Thyroid gland (tissue), 4 donors: ENCODE data around the gene DNAH8. TPM values are rescaled to one million over a fixed set of nuclear protein-coding genes. Genes with fewer than 3 reads are reported as not detected.

ENCODE experiments used
- DNase-seq, 2 donors: peaks; one replicate each; pipeline ENCODE4 v3.0.0-alpha.2; 2019
- H3K27ac ChIP-seq, 3 donors: fragments of 200-600 bp; sonication (generic); 1 replicate in 2 of 3; 2 replicates in 1 of 3; pipeline ENCODE4 v1.5.1; 2016 to 2019; ENCODE audit warnings: mild to moderate bottlenecking in 1 of 3, moderate library complexity in 1 of 3
- H3K27me3 ChIP-seq: fragments of 200-600 bp; sonication (generic); one replicate; pipeline ENCODE4 v1.5.1; 2019
- H3K36me3 ChIP-seq, 2 donors: fragments of 200-600 bp; sonication (generic); one replicate each; pipeline ENCODE4 v1.5.1; 2016 to 2019
- H3K4me1 ChIP-seq, 2 donors: fragments of 200-600 bp; sonication (generic); one replicate each; pipeline ENCODE4 v1.5.1; 2017 to 2019
- H3K4me3 ChIP-seq, 3 donors: fragments of 200-600 bp; sonication (generic); replicated peaks in 1 of 3; 1 replicate in 2 of 3; 2 replicates in 1 of 3; pipeline ENCODE4 v1.5.1; 2016; ENCODE audit warnings: mild to moderate bottlenecking in 1 of 3
- H3K9me3 ChIP-seq: fragments of 200-600 bp; sonication (generic); one replicate; pipeline ENCODE4 v1.5.1; 2017
- CTCF ChIP-seq, 6 experiments: fragments of 200-600 bp in 3 of 6; fragments of 450-650 bp in 3 of 6; sonication (generic) in 3 of 6; IDR thresholded peaks; one replicate each; pipeline ENCODE4 v1.5.1; 2016 to 2019; ENCODE audit warnings: antibody characterized with exemption in 6 of 6, mild to moderate bottlenecking in 2 of 6, inconsistent platforms in 1 of 6, moderate library complexity in 1 of 6
- POLR2A ChIP-seq, 2 donors: fragments of 450-650 bp; IDR thresholded peaks; one replicate each; pipeline ENCODE4 v1.6.1; 2017; ENCODE audit warnings: antibody characterized with exemption in 2 of 2, mild to moderate bottlenecking in 2 of 2, moderate library complexity in 1 of 2
- WGBS, 2 donors: methylation state at CpG; one replicate each; pipeline ENCODE4 v1.1.5; 2017; 5-methylcytosine and 5-hydroxymethylcytosine counted together
- intact Hi-C: fragments of 100-400 bp; cut with DNase I; formaldehyde crosslinking; loops from one replicate; pipeline ENCODE4 v1.15.1; 2023
- total RNA-seq, 4 donors: library from RNA; depleted of rRNA; stranded (reverse); fragments of >200 nt; gene quantifications; one replicate each; pipeline ENCODE4 v1.2.3, GENCODE V29; 2016

Gene DNAH8
- total RNA-seq, 4 donors from 2014 or later: 0.04 to 4.8 (median 0.12) TPM

DNA sequence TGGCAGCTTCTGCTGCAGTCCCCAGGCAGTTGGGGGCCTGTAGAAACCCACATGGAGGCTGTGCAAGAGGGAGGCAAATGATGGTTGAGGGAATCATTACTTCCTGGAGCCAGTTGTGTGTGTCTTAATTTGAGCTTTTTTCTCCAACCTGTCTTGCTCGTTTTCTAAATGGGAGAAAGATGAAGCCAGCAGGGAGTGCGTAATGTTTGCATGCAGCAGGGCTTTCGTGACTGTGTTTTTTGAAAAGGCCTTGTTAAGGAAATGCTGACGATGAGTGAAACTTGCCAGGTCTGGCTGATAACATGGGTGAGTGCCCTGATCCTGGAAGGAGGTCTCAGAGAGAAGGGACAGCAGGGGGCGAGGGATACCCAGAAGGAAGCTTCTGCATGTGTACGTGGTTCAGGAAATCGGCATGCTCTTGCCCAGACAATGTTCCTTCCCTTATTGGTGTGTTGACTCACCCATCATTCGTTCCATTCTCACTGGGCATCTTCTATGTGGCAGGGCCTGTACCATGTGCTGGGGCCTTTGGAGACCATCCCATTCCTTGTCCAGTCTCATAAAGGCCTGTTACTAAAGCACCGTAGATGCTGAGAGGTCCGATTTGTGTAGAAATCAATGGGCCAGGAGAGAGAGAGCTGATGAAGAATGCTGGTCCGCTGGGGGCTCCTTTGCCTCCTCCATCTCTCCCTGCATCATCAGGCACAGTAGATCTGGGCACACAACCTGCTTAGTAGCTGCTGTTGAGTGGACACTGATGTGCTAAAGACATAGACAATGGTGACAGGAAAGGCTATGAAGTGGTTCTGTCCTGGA, 360.9 kb downstream of the DNAH8 start:
- Histone ChIP-seq H3K27me3 (no peaks in the 10 kb centered on the region), H3K4me3 (no peak overlapping the region), H3K9me3 (no peaks in the 10 kb centered on the region), H3K36me3 (no peaks in the 10 kb centered on the region), H3K27ac (no peak overlapping the region), H3K4me1 (no peaks in the 10 kb centered on the region)
- TF ChIP-seq CTCF (IDR thresholded peaks at IDR 0.05) (no peak), POLR2A (IDR thresholded peaks at IDR 0.05) (no peak)
- DNase-seq: no peak
- intact Hi-C loops: no loop called here
- WGBS, 2 donors: 88 to 90% methylated on average over 11 of the region's 11 CpGs

DNA sequence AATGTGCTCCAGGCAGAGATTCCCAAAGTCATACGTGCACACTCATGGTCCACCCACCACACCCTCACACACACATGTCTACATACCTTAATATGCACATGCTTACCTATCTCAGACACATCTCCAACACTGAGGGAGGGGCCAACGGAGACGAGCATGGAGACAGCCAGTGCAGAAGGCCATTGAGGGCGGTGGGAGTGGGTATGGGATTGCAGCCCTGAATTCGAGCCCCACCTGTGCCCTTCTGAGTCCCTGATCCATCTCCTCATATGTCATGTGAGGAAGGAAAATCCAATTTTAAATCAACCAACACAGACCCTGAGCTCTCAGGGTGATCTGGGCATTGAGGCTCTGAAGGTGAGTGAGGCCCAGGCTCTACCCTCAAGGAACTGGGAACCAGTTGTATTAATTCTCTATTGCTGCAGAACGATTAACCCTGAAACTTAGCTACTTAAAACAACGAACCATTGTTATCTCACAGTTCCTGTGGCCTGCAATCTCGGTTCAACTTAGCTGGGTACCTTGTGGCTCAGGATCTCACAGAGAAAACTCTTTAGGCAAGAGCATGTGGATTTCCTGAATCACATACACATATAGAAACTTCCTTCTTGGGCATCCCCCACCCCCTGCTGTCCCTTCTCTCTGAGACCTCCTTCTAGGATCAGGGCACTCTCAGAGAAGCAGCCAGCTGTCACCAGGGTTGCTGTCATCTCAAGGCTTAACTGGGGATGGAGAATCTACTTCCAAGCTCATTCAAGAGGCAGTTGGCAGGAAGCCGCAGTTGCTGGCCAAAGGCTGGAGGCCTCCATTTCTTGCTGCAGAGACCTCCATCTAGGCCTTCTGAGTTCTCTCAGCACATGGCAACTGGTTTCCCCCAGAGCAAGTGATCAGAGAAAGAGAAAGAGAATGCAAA, 361.8 kb downstream of the DNAH8 start:
- no peaks in the 10 kb centered on the region for H3K36me3 ChIP-seq
- WGBS, 2 donors: 64 to 78% methylated on average over 9 of the region's 9 CpGs
- intact Hi-C loops: no loop called here
- H3K9me3 ChIP-seq: no peaks in the 10 kb centered on the region
- TF ChIP-seq POLR2A (IDR thresholded peaks at IDR 0.05) (no peak), CTCF (IDR thresholded peaks at IDR 0.05) (no peak)
- H3K27me3 ChIP-seq: no peaks in the 10 kb centered on the region
- H3K4me3 ChIP-seq: no peak overlapping the region
- no peak overlapping the region for H3K27ac ChIP-seq
- no peak for DNase-seq
- no peaks in the 10 kb centered on the region for H3K4me1 ChIP-seq

DNA sequence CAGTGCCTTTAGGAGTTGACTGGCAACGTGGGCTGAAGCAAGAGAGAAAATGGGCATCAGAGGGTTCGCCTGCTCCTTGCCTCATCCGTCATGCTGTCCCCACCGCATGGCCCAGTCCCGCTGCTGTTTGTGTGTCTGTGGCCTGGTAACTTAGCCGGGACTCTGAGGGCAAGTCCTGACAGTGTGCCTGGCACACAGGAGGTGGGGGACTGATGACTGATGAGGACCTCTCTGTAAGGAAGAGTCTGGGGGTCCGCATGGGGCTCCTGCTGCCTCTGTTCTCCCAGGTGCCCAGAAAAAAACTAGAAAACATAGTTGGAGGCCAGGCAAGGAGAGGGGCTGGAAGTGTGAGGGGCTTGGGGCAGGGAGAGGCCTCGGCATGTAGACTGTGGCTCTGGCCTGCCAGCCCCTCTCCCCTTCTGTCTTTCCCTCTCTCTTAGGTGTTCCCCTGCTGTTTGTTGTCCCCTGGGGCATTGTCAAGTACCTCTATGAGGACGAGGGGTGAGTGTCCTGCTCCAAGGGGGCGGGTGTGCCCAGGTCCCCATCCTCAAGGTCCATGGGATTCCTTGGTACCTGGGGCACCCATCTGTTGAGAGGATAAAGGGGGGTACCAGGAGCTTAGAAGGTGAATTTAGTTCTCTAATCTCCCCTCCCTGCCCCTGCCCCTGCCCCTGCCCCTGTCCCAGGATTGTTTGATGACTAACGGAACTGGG, 362.9 kb downstream of the DNAH8 start:
- TF ChIP-seq CTCF (IDR thresholded peaks at IDR 0.05) (no peak), POLR2A (IDR thresholded peaks at IDR 0.05) (no peak)
- Histone ChIP-seq H3K4me1 (no peaks in the 10 kb centered on the region), H3K27me3 (no peaks in the 10 kb centered on the region), H3K9me3 (no peaks in the 10 kb centered on the region), H3K36me3 (no peaks in the 10 kb centered on the region), H3K4me3 (no peak overlapping the region), H3K27ac (no peak overlapping the region)
- no peak for DNase-seq
- intact Hi-C loops: no loop called here
- 82 to 90% methylated on average over 10 to 11 of the region's 11 CpGs for WGBS, 2 donors

DNA sequence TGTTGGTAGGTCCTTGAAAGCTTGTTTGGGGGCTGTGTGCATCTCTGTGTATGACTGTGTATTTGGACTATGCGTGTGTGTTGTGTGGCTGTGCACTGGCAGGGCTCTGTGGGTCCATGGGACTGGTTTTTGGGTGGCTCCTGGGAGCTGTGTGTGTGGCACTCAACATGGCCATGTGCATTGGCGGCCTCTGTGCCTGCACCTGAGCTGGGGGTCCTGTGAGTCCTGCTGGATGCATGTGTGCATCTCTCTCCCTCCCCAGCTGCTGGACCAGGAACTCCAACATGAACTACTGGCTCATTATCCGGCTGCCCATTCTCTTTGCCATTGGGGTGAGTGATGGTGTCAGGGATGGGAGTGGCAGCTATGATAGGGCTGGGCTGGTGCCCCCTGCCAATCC, 363.6 kb downstream of the DNAH8 start:
- DNase-seq: no peak

More for the DNA sequence above, 363.6 kb downstream of the DNAH8 start:
- TF ChIP-seq POLR2A (IDR thresholded peaks at IDR 0.05) (no peak), CTCF (IDR thresholded peaks at IDR 0.05) (no peak)
- 100% methylated on average over 2 of the region's 3 CpGs; no CpG with 5 or more reads in 1 of the 2 donors for WGBS, 2 donors
- H3K4me3 ChIP-seq: no peak overlapping the region
- no peaks in the 10 kb centered on the region for H3K27me3 ChIP-seq
- H3K27ac ChIP-seq: no peak overlapping the region
- intact Hi-C loops: no loop called here
- no peaks in the 10 kb centered on the region for H3K4me1 ChIP-seq
- no peaks in the 10 kb centered on the region for H3K36me3 ChIP-seq
- no peaks in the 10 kb centered on the region for H3K9me3 ChIP-seq
